Activated T-helper 1 cell treated with Interleukin-2 at 50 U/mL for 16 hours (primary cell): Measurements from ENCODE around the gene GRIK5.
"Not testable (repeated sequence)": the region's sequence is repeated elsewhere in the genome, so short reads cannot be mapped to it uniquely, and the experiment has no call there.

Source experiments
- DNase-seq: peaks from one replicate; pipeline ENCODE4 v3.0.0-alpha.2; 2020; ENCODE audit warnings: low read depth

GRIK5 gene

GRCh38 chr19:42017040-42017439 is 53.0 kb downstream of the GRIK5 start:
- DNase-seq, result no peak

- DNase-seq, result not testable (repeated sequence)
Observed at GRCh38 chr19:42012747-42013146, 57.3 kb downstream of the GRIK5 start.

GRCh38 chr19:42010245-42011126 is 59.5 kb downstream of the GRIK5 start:
- no peak for DNase-seq

GRCh38 chr19:42006569-42006968 is 63.4 kb downstream of the GRIK5 start:
- no peak for DNase-seq

- DNase-seq, result no peak
Observed at GRCh38 chr19:42005504-42005903, 64.5 kb downstream of the GRIK5 start.

GRCh38 chr19:42003506-42004294 is 66.3 kb downstream of the GRIK5 start:
- DNase-seq, result no peak

GRCh38 chr19:41999878-42000208 is 70.2 kb downstream of the GRIK5 start:
- DNase-seq, result no peak

- no peak for DNase-seq
Observed at GRCh38 chr19:41999071-41999877, 70.7 kb downstream of the GRIK5 start.

GRCh38 chr19:41998246-41999020 is 71.6 kb downstream of the GRIK5 start:
- no peak for DNase-seq

- DNase-seq, result no peak
Observed at GRCh38 chr19:41997851-41998229, 72.2 kb downstream of the GRIK5 start.

- DNase-seq, result no peak
Observed at GRCh38 chr19:41997121-41997850, 72.7 kb downstream of the GRIK5 start.

- no peak for DNase-seq
Observed at GRCh38 chr19:41995959-41996797, 73.8 kb downstream of the GRIK5 start.

- no peak for DNase-seq
Observed at GRCh38 chr19:41994994-41995958, 74.7 kb downstream of the GRIK5 start.

- DNase-seq, result no peak
Observed at GRCh38 chr19:41994521-41994971, 75.5 kb downstream of the GRIK5 start.

- DNase-seq, result peak; percentile 39
Observed at GRCh38 chr19:41993612-41994483, 76.2 kb downstream of the GRIK5 start, which contains the start of gene ATP1A3. TSS of gene ATP1A3 (minus strand) at chr19:41994230. CDS start at chr19:41994076, 154 bp downstream.

- not testable (repeated sequence) for DNase-seq
Observed at GRCh38 chr19:41991925-41992569, 78.0 kb downstream of the GRIK5 start.

- DNase-seq, result no peak
Observed at GRCh38 chr19:41991025-41991424, 79.0 kb downstream of the GRIK5 start.
